A549 (cell line): ENCODE results near the gene ASIC1. TPM values are rescaled to one million over a fixed set of nuclear protein-coding genes. Genes with fewer than 3 reads are reported as not detected.

Source experiments
- ATAC-seq, 2 experiments: fragments of 200-7000 bp in 1 of 2; fragments of >200 bp in 1 of 2; cut with Nextera tagmentation in 1 of 2; cut with Tn5 transposase in 1 of 2; 3 replicates each; pipeline versions ENCODE4 v1.8.0 to v1.9.1; 2018 to 2020; ENCODE audit warnings: mild to moderate bottlenecking in 1 of 2, moderate library complexity in 1 of 2
- CTCF ChIA-PET: fragments of 300-600 bp; sonication (Branson Sonifier 250); formaldehyde crosslinking; extraction: SDS; loops from one replicate; lab custom pipeline; 2021; ENCODE audit warnings: antibody characterized with exemption, inconsistent platforms; lab: Yijun Ruan, JAX
- POLR2A ChIA-PET: fragments of 350-600 bp; formaldehyde crosslinking; extraction: SDS; loops from one replicate; lab custom pipeline; 2021; ENCODE audit warnings: antibody characterized with exemption, inconsistent platforms; lab: Yijun Ruan, JAX
- DNase-seq, 2 experiments: peaks; one replicate each; pipeline versions ENCODE4 v3.0.0 to v3.0.0-alpha.2; 2011 to 2016; ENCODE audit warnings: low read depth in 1 of 2, low spot score in 1 of 2
- FAIRE-seq: peaks from 2 replicates; lab custom pipeline; 2011; peaks lifted over from hg19 to GRCh38; lab: Jason Lieb, UNC
- H3K27ac ChIP-seq, 2 experiments: fragments of >200 bp; sonication (Bioruptor Twin); formaldehyde crosslinking; 3 replicates each; pipeline ENCODE4 v1.5.1; 2016 to 2017
- H3K4me1 ChIP-seq: fragments of >200 bp; sonication (Bioruptor Twin); formaldehyde crosslinking; 3 replicates; pipeline ENCODE4 v1.6.1; 2016
- H3K4me2 ChIP-seq: fragments of >200 bp; sonication (Bioruptor Twin); formaldehyde crosslinking; 3 replicates; pipeline ENCODE4 v1.6.1; 2016
- H3K4me3 ChIP-seq: fragments of >200 bp; sonication (Bioruptor Twin); formaldehyde crosslinking; 3 replicates; pipeline ENCODE4 v1.5.1; 2016
- H3K9me3 ChIP-seq: fragments of >200 bp; sonication (Bioruptor Twin); formaldehyde crosslinking; 3 replicates; pipeline ENCODE4 v1.6.1; 2016
- ATOH8 ChIP-seq: fragments of 250-450 bp; sonication (Bioruptor Pico); IDR thresholded peaks from 2 replicates; pipeline ENCODE4 v1.5.0; 2020; ENCODE audit warnings: low read depth, mild to moderate bottlenecking, moderate library complexity
- BHLHE40 ChIP-seq: IDR thresholded peaks from 2 replicates; pipeline ENCODE4 v1.6.1; 2012; ENCODE audit warnings: low read depth, low read length, inconsistent platforms
- CBX2 ChIP-seq: fragments of 200-600 bp; sonication (generic); IDR thresholded peaks from 2 replicates; pipeline ENCODE4 v1.6.1; 2016; ENCODE audit warnings: low read depth, mild to moderate bottlenecking, borderline replicate concordance
- CHD2 ChIP-seq: fragments of 150-350 bp; IDR thresholded peaks from 2 replicates; pipeline ENCODE4 v1.6.1; 2014; ENCODE audit warnings: low read length; ENCODE audit not compliant: partially characterized antibody
- CHD4 ChIP-seq: fragments of 200-600 bp; sonication (generic); IDR thresholded peaks from 2 replicates; pipeline ENCODE4 v1.6.1; 2016; ENCODE audit warnings: antibody characterized with exemption, mild to moderate bottlenecking, borderline replicate concordance
- CTCF ChIP-seq: fragments of >200 bp; sonication (Bioruptor Twin); formaldehyde crosslinking; IDR thresholded peaks from 3 replicates; pipeline ENCODE4 v1.5.1; 2016
- E2F6 ChIP-seq: IDR thresholded peaks from 2 replicates; pipeline ENCODE4 v1.6.1; 2012; ENCODE audit warnings: low read depth, borderline replicate concordance
- EHF ChIP-seq: fragments of 250-450 bp; sonication (Bioruptor Pico); IDR thresholded peaks from 2 replicates; pipeline ENCODE4 v1.5.0; 2020; ENCODE audit warnings: mild to moderate bottlenecking
- EHMT2 ChIP-seq: fragments of 200-600 bp; sonication (generic); IDR thresholded peaks from 2 replicates; pipeline ENCODE4 v1.6.1; 2016; ENCODE audit warnings: antibody characterized with exemption, low read depth, mild to moderate bottlenecking, moderate library complexity
- FOSB ChIP-seq: fragments of 250-450 bp; sonication (Bioruptor Pico); IDR thresholded peaks from 2 replicates; pipeline ENCODE4 v1.5.0; 2020; ENCODE audit warnings: mild to moderate bottlenecking, moderate library complexity
- FOSL2 ChIP-seq, 2 experiments: fragments of 450-650 bp in 1 of 2; fragments of >200 bp in 1 of 2; sonication (Bioruptor Twin) in 1 of 2; formaldehyde crosslinking; IDR thresholded peaks; 2 replicates each; pipeline versions ENCODE4 v1.5.0 to v1.6.1; 2016 to 2020; ENCODE audit warnings: mild to moderate bottlenecking in 1 of 2, moderate library complexity in 1 of 2
- HES2 ChIP-seq: fragments of >200 bp; sonication (Bioruptor Twin); formaldehyde crosslinking; IDR thresholded peaks from 2 replicates; pipeline ENCODE4 v1.6.1; 2016
- HOXB5 ChIP-seq: fragments of 250-450 bp; sonication (Bioruptor Pico); IDR thresholded peaks from 2 replicates; pipeline ENCODE4 v1.5.0; 2020; ENCODE audit warnings: mild to moderate bottlenecking, moderate library complexity
- KDM5A ChIP-seq: fragments of 200-600 bp; sonication (generic); IDR thresholded peaks from 2 replicates; pipeline ENCODE4 v1.6.1; 2016; ENCODE audit warnings: antibody characterized with exemption, mild to moderate bottlenecking
- MAZ ChIP-seq: fragments of 150-350 bp; IDR thresholded peaks from 2 replicates; pipeline ENCODE4 v1.6.1; 2014; ENCODE audit warnings: antibody characterized with exemption, low read depth, low read length, borderline replicate concordance
- MYC ChIP-seq: IDR thresholded peaks from 2 replicates; pipeline ENCODE4 v1.6.1; 2012; ENCODE audit warnings: mild to moderate bottlenecking, inconsistent platforms, low read length, improper control_type of control experiment, borderline replicate concordance
- NPAS2 ChIP-seq: fragments of 250-450 bp; sonication (Bioruptor Pico); IDR thresholded peaks from 2 replicates; pipeline ENCODE4 v1.8.0; 2022; ENCODE audit warnings: mild to moderate bottlenecking, moderate library complexity, borderline replicate concordance
- RAD21 ChIP-seq, 2 experiments: fragments of >200 bp in 1 of 2; sonication (Bioruptor Twin) in 1 of 2; formaldehyde crosslinking in 1 of 2; IDR thresholded peaks in 1 of 2; conservative IDR thresholded peaks in 1 of 2; 2 replicates in 1 of 2; 3 replicates in 1 of 2; pipeline ENCODE4 v1.6.1; 2012 to 2018; ENCODE audit warnings: inconsistent platforms in 1 of 2
- REST ChIP-seq: fragments of 200-600 bp; sonication (generic); IDR thresholded peaks from 2 replicates; pipeline ENCODE4 v1.6.1; 2016; ENCODE audit warnings: antibody characterized with exemption, mild to moderate bottlenecking, moderate library complexity
- RFX5 ChIP-seq: fragments of 450-650 bp; IDR thresholded peaks from 2 replicates; pipeline ENCODE4 v1.7.1; 2014; ENCODE audit warnings: antibody characterized with exemption, mild to moderate bottlenecking, moderate library complexity
- RNF2 ChIP-seq: fragments of 200-600 bp; sonication (generic); IDR thresholded peaks from 2 replicates; pipeline ENCODE4 v1.6.1; 2016; ENCODE audit warnings: low read depth, mild to moderate bottlenecking, antibody characterized with exemption, moderate library complexity, borderline replicate concordance
- TP53 ChIP-seq: fragments of 250-450 bp; sonication (Bioruptor Pico); IDR thresholded peaks from 2 replicates; pipeline ENCODE4 v1.5.0; 2021; ENCODE audit warnings: mild to moderate bottlenecking, moderate library complexity
- ZC3H11A ChIP-seq: fragments of 450-650 bp; IDR thresholded peaks from 2 replicates; pipeline ENCODE4 v1.6.1; 2014; ENCODE audit warnings: antibody characterized with exemption, mild to moderate bottlenecking
- ZSCAN20 ChIP-seq: fragments of 250-450 bp; sonication (Bioruptor Pico); IDR thresholded peaks from 2 replicates; pipeline ENCODE4 v1.8.0; 2022; ENCODE audit warnings: mild to moderate bottlenecking, moderate library complexity
- WGBS: methylation state at CpG from one replicate; pipeline ENCODE4 v1.1.6; 2017; ENCODE audit errors: missing lambda C conversion rate; 5-methylcytosine and 5-hydroxymethylcytosine counted together
- polyA plus RNA-seq, 4 experiments: library from polyadenylated mRNA; depleted of rRNA in 3 of 4; stranded (reverse); fragments of >200 nt; fragmentation: RNase III in 1 of 4; extraction: RNeasy Plus Mini Kit Qiagen cat#74134 plus additional on column Dnase treatment in 1 of 4; gene quantifications; 2 replicates in 3 of 4; 3 replicates in 1 of 4; pipeline ENCODE4 v1.2.3, GENCODE V29; 2011 to 2017

The ASIC1 gene
- polyA plus RNA-seq, 2 of the 4 experiments (the other 2 are of a cell fraction): 6.0 to 6.7 TPM

- no peak for ATAC-seq
- Histone ChIP-seq H3K9me3 (no peaks in the 10 kb centered on the region), H3K27ac (no peak overlapping the region)
- FAIRE-seq: no peak
- CTCF ChIA-PET: interaction anchor here (1.1 to 33.6 kb wide), 11 partner anchors 7 to 237 kb away, joined by 3 to 708 read pairs (median 6); partner anchors contain the start of genes AQP5, AQP6, COX14 and SMARCD1
- no peak for TF ChIP-seq CBX2
- no peak for TF ChIP-seq FOSB (CRISPR knock-in tag)
- TF ChIP-seq ATOH8 (CRISPR knock-in tag): no peak
- no peak for TF ChIP-seq CTCF
- TF ChIP-seq BHLHE40: no peak
- TF ChIP-seq, all 56 proteins: peak for 0
- H3K4me2 ChIP-seq: no peak overlapping the region
- WGBS: 82% methylated on average over 12 of the region's 12 CpGs
- POLR2A ChIA-PET: interaction anchor here (0.6 kb wide), 1 partner anchor 98 kb away, joined by 6 read pairs; no protein-coding TSS in a partner anchor
- H3K4me3 ChIP-seq: no peak overlapping the region
- H3K4me1 ChIP-seq: peaks cover 18% of the 10 kb centered on the region
- DNase-seq: no peak
Observed at GRCh38 chr12:50077099-50077498, 19.7 kb downstream of the ASIC1 start.

GRCh38 chr12:50078281-50078680, 20.9 kb downstream of the ASIC1 start:
- ATAC-seq (no peak), DNase-seq (no peak), FAIRE-seq (no peak)
- H3K4me3 ChIP-seq: no peak overlapping the region
- CTCF ChIA-PET: interaction anchor here (0.6 to 33.6 kb wide), 7 partner anchors 8 to 106 kb away, joined by 3 to 708 read pairs (median 33); partner anchors contain the start of genes AQP5, AQP6, COX14 and GPD1
- no peaks in the 10 kb centered on the region for H3K9me3 ChIP-seq
- 82% methylated on average over 10 of the region's 10 CpGs for WGBS
- no peak for TF ChIP-seq EHF (CRISPR knock-in tag)
- no peak for TF ChIP-seq HOXB5 (CRISPR knock-in tag)
- no peak for TF ChIP-seq MAZ
- no peak for TF ChIP-seq EHMT2
- no peak for TF ChIP-seq NPAS2
- TF ChIP-seq ZC3H11A: no peak
- TF ChIP-seq TP53 (CRISPR knock-in tag): no peak
- TF ChIP-seq KDM5A: no peak
- no peak for TF ChIP-seq FOSL2 (IDR thresholded peaks at IDR 0.05)
- TF ChIP-seq FOSL2 (CRISPR knock-in tag; IDR thresholded peaks at IDR 0.05): no peak
- no peak for TF ChIP-seq RFX5
- no peak for TF ChIP-seq ZSCAN20 (CRISPR knock-in tag)
- TF ChIP-seq RAD21 (conservative IDR thresholded peaks at IDR 0.05 in 1 of 2, IDR thresholded peaks at IDR 0.05 in 1 of 2): no peak
- TF ChIP-seq E2F6: no peak
- no peak for TF ChIP-seq CHD2
- TF ChIP-seq CHD4: no peak
- POLR2A ChIA-PET: interaction anchor here (0.5 kb wide), 1 partner anchor 288 kb away, joined by 4 read pairs; no protein-coding TSS in a partner anchor
- H3K4me2 ChIP-seq: no peak overlapping the region
- H3K27ac ChIP-seq: no peak overlapping the region
- H3K4me1 ChIP-seq: peaks cover 30% of the 10 kb centered on the region

GRCh38 chr12:50079771-50080170, 22.4 kb downstream of the ASIC1 start:
- CTCF ChIA-PET: interaction anchor here (1.2 to 33.6 kb wide), 8 partner anchors 9 to 559 kb away, joined by 3 to 708 read pairs (median 32); partner anchors contain the start of genes AQP5, AQP6, COX14 and GPD1
- POLR2A ChIA-PET: no interaction called here
- Histone ChIP-seq H3K4me1 (peaks cover 39% of the 10 kb centered on the region), H3K4me3 (no peak overlapping the region), H3K27ac (no peak overlapping the region), H3K4me2 (no peak overlapping the region), H3K9me3 (no peaks in the 10 kb centered on the region)
- no peak for DNase-seq
- ATAC-seq: no peak
- FAIRE-seq: no peak
- TF ChIP-seq RNF2 (no peak), HES2 (no peak), ZC3H11A (no peak), REST (peak; percentile 36; the same call in 1 of the 2 replicates), MYC (no peak)
- WGBS: 94% methylated on average over 5 of the region's 5 CpGs
